ENCODE measurements around the gene DYNLT1. TPM values are rescaled to one million over a fixed set of nuclear protein-coding genes. Genes with fewer than 3 reads are reported as not detected.

DYNLT1 gene
- total and polyA plus RNA-seq, 9 of the 15 experiments (the other 6 are each of a cell fraction or from before 2014, with no cell fraction given), result 42.2 to 583 (median 127) TPM

GRCh38 chr6:158619922-158620801 lies 24.4 kb downstream of the DYNLT1 start:
- Histone ChIP-seq H3K9me1 (ENCODE audit: control insufficient read depth, insufficient read depth, low read length) (no peaks in the 10 kb centered on the region), H3K27me3 (ENCODE audit: control insufficient read depth in 2 of 2, insufficient read depth in 2 of 2, low read length in 2 of 2) (no peaks in the 10 kb centered on the region), H3K4me2 (ENCODE audit: insufficient read depth, low read length) (no peak overlapping the region), H3K9ac (ENCODE audit: insufficient read depth in 1 of 2, low read depth in 2 of 2, low read length in 2 of 2) (no peak overlapping the region; a peak in 1 of 4 replicates), H4K20me1 (replicated peaks; ENCODE audit: control insufficient read depth, insufficient read depth, low read length) (no peaks in the 10 kb centered on the region), H3K79me2 (ENCODE audit: control insufficient read depth, insufficient read depth, low read length) (no peaks in the 10 kb centered on the region), H3K36me3 (ENCODE audit: control insufficient read depth, insufficient read depth, low read length) (peaks cover 52% of the 10 kb centered on the region), H2AFZ (ENCODE audit: low read depth, low read length) (no peak overlapping the region), H3K9me3 (replicated peaks; ENCODE audit: control insufficient read depth, insufficient read depth, low read depth, low read length) (no peaks in the 10 kb centered on the region), H3K4me3 (no peak overlapping the region), H3K27ac (ENCODE audit: extremely low read depth, low read depth, low read length) (no peak overlapping the region), H3K4me1 (replicated peaks in 1 of 2; ENCODE audit: control insufficient read depth in 2 of 2, insufficient read depth in 2 of 2, low read length in 2 of 2) (no peaks in the 10 kb centered on the region)
- ChIA-PET POLR2A (interaction anchor here (1.8 to 2.4 kb wide), 2 partner anchors 9 to 10 kb away, joined by 4 to 10 read pairs; no protein-coding TSS in a partner anchor), CTCF (ENCODE audit: low intra/inter-chr PET ratio) (no interaction called here)
- ATAC-seq (no peak), DNase-seq (ENCODE audit: extremely low read depth in 1 of 4, low spot score in 3 of 4) (no peak), FAIRE-seq (no peak)
- WGBS (ENCODE audit: insufficient coverage, low coverage, missing lambda C conversion rate), result 93% methylated on average over 17 of the region's 17 CpGs
- TF ChIP-seq CUX1 (CRISPR knock-in tag; IDR thresholded peaks at IDR 0.05), result no peak
- no peak for TF ChIP-seq SNIP1 (IDR thresholded peaks at IDR 0.05; ENCODE audit: low read depth)
- TF ChIP-seq TSHZ1 (CRISPR knock-in tag; IDR thresholded peaks at IDR 0.05), result no peak
- no peak for TF ChIP-seq DMBX1 (CRISPR knock-in tag; IDR thresholded peaks at IDR 0.05; ENCODE audit: borderline replicate concordance)
- no TSS peak for BruUV-seq (replicated peaks)
- intact Hi-C loops (cut with micrococcal nuclease) (no loop called here), in situ Hi-C loops (cut with MboI) (no loop called here)
